WI38 (cell line): ENCODE data around the gene RHBDF1.

Experiments used
- H3K4me3 ChIP-seq: 2 replicates; pipeline ENCODE4 v1.5.1; 2011; ENCODE audit warnings: low read depth, mild to moderate bottlenecking, control low read depth, low read length
- TF ChIP-seq, protein P1 (sequence below): IDR thresholded peaks from 2 replicates; pipeline ENCODE4 v1.5.1; 2012; ENCODE audit warnings: low read depth, mild to moderate bottlenecking, control low read depth, low read length

The RHBDF1 gene

DNA sequence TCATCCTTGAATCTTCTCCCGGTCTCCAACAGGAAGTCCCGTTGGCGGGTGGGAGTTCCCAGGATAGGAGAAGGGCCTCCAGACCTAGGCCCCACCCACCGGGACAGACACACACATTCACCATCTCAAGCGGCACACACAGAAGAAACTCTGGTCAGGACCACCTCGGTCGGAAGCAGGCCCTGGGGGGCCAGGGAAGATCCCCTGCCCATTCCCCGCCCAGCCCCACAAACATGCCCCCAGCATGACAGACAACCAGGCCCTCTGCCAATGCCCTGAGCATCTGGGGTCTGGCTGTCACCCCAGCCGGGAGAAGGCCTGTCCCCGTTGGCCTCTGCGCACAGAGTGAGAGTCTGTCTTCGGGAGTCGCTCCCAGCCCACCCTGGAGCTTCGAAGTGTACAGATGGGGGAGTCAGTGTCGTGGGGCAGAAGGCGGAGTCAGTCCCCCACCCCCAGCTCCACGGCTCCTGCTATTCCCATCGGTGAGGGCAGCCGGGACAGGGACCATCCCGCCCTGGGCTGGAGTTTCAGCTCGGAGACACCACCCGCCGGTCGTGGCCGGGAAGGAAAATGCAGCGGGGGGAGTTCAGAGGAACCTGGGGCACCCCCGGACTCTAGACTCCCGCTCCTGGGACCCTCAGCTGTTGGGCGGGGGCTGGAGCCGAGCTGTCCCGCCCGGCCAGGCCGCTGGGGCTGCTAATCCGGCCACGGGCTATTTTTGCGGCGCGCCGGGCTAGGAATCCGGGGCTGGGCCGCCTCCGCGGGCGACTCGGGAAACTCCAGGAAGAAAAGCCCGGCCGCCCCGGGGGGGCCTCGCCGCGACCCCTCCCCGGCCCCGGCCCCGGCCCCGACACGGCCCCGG, 660 bp downstream of the RHBDF1 start:
- H3K4me3 ChIP-seq, result peak overlapping the region; percentile 62
- TF ChIP-seq, protein P1, sequence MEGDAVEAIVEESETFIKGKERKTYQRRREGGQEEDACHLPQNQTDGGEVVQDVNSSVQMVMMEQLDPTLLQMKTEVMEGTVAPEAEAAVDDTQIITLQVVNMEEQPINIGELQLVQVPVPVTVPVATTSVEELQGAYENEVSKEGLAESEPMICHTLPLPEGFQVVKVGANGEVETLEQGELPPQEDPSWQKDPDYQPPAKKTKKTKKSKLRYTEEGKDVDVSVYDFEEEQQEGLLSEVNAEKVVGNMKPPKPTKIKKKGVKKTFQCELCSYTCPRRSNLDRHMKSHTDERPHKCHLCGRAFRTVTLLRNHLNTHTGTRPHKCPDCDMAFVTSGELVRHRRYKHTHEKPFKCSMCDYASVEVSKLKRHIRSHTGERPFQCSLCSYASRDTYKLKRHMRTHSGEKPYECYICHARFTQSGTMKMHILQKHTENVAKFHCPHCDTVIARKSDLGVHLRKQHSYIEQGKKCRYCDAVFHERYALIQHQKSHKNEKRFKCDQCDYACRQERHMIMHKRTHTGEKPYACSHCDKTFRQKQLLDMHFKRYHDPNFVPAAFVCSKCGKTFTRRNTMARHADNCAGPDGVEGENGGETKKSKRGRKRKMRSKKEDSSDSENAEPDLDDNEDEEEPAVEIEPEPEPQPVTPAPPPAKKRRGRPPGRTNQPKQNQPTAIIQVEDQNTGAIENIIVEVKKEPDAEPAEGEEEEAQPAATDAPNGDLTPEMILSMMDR, result no peak

DNA sequence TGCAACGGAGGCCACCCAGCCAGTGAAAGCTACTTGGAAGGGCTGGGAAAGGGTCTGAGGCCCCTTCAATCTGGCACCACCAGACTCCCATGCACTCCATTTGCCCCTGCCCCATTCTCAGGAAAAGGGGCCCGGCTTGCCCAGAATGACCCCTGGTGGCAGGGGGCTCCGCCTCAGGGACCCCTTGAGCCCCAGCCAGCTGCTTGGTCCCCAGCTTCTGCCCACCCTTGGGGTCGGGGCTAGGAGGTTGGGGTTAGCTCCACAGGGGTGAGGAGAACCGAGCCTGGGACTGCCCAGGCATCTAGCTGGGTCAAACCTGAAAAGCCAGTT, 1.3 kb downstream of the RHBDF1 start:
- H3K4me3 ChIP-seq, result peak overlapping the region; percentile 62
- TF ChIP-seq, protein P1, result no peak

DNA sequence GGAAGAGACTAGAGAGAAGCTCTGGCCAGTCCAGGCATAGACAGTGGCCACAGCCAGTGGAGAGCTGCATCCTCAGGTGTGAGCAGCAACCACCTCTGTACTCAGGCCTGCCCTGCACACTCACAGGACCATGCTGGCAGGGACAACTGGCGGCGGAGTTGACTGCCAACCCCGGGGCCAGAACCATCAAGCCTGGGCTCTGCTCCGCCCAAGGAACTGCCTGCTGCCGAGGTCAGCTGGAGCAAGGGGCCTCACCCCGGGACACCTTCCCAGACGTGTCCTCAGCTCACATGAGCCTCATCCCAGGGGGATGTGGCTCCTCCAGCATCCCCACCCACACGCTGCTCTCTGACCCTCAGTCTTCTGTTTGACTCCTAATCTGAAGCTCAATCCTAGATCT, 3.2 kb downstream of the RHBDF1 start:
- TF ChIP-seq, protein P1, result no peak
- no peak overlapping the region for H3K4me3 ChIP-seq

DNA sequence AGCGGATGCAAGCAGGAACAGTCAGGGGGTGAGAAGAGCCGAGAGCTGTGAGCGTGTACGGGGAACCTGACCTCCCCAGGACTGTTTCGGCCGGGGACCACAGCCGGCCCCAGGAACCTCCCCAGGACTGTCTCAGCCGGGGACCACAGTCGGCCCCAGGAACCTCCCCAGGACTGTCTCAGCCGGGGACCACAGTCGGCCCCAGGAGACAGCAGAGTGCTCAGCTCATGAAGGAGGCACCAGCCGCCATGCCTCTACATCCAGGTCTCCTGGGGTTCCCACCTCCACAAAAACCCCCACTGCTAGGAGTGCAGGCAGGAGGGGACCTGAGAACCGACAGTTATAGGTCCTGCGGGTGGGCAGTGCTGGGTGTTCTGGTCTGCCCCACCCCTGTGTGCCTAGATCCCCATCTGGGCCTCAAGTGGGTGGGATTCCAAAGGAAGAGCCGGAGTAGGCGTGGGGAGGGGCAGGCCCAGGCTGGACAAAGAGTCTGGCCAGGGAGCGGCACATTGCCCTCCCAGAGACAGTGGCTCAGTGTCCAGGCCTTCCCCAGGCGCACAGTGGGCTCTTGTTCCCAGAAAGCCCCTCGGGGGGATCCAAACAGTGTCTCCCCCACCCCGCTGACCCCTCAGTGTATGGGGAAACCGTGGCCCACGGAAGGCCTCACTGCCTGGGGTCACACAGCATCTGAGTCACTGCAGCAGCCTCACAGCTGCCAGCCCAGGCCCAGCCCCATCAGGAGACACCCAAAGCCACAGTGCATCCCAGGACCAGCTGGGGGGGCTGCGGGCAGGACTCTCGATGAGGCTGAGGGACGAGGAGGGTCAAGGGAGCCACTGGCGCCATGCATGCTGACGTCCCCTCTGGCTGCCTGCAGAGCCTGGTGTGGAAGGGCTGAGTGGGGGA, 4.3 kb downstream of the RHBDF1 start:
- TF ChIP-seq, protein P1, result no peak
- H3K4me3 ChIP-seq, result no peak overlapping the region

DNA sequence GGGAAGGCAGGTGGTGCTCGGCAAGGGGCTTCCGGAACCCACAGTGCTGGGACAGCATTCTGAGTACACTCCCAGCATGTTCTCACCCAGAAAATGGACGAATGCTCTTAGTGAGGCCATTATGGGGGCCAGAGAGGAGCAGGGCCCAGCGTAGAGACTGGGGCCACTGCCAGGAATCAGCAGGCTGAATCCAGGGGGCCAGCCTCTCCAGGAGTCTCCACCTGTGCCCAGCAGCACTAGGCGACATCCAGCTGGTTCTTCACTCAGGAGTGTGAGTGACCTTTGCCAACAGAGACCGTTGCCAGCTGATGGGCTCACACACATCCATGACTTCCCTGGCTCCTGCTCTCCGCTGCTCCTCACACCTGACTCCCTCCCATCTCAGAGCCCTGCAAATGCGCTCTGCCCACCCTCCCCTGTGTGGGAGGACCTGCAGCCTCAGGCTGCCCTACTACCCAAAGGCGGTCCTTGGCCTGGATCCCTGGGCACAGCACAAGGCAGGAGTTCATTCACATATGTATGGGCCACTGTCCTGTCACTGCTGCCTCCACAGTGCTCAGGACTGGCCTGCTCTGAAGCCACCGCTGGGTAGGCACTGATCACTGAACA, 5.1 kb downstream of the RHBDF1 start:
- H3K4me3 ChIP-seq, result no peak overlapping the region
- TF ChIP-seq, protein P1, result no peak

DNA sequence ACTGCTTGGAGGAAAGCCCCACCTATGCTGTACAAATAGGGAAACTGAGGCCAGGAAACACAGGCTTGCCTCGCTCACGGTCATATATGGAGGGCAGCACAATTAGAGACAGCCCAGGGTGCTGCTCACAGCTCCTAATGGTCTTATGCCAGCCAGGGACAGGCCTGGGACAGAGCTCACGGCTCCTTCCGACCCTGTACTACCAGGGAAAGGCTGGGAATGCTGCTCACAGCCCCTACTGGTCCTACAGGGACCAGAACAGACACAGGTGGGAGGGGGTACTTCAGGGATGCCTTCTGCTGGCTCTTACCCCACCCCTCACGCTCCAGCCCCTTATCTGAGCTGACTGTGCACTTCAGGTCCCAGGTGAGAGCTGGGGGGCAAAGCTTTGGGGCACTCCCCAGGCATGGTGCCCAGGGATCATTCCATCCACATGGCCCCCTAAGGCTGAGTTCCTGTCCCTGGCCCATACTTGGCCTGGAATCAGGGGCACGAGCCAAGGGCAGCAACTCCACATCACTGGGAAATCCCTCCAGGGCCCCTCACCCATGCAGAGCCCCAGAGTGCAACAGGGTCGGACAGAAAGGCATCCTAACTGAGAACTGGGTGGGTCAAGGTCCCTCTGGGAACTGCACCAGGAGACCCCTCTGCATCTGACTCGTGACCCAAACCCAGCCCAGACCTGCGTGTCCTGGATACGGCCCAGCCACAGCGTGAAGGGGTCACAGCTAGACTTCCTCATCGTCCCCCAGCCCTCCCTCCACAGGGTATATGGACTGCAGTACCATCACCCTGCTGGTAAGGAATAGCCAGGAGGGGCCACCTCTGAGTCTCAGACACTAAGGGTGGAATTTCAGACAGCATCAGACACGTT, 5.9 kb downstream of the RHBDF1 start:
- TF ChIP-seq, protein P1, result no peak
- H3K4me3 ChIP-seq, result no peak overlapping the region
